OCI-LY1 (cell line): ENCODE measurements around the gene AGAP1.

Experiments
- CTCF ChIP-seq: fragments of 200-600 bp; sonication (generic), shearing (Covaris generic); IDR thresholded peaks from 2 replicates; pipeline ENCODE4 v1.5.1; 2017; ENCODE audit warnings: mild to moderate bottlenecking, antibody characterized with exemption, low read length, moderate library complexity, mixed read lengths
- EZH2 ChIP-seq: fragments of 200-600 bp; sonication (generic), shearing (Covaris generic); IDR thresholded peaks from 2 replicates; pipeline ENCODE4 v1.8.0; 2017; ENCODE audit warnings: borderline replicate concordance, mixed run types, mild to moderate bottlenecking, antibody characterized with exemption, low read length, moderate library complexity, mixed read lengths

DNA sequence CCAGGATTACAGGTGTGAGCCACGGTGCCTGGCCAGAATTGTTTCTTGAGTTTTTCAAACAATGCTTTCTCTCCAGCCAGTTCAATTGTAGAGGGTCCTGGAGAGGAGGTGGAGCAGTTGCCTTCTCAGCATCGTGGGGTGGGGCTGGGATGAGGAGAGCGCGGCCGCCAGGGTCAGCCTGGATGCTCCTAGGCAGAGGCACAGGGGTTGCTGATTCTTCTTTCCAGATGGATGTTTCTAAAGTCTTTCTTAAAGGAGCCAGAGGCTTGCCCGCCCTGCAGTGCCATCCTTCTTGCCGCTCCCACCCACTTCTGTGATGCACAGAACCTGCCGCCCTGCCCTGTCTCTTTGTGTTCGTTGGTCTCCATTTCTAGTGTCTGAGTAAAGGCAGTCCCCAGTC is 61.1 kb downstream of the AGAP1 start:
- TF ChIP-seq CTCF = no peak
- no peak for TF ChIP-seq EZH2
